GM18507 (cell line): Measurements from ENCODE around the gene PTPN7.
"Not testable (repeated sequence)": the region's sequence is repeated elsewhere in the genome, so short reads cannot be mapped to it uniquely, and the experiment has no call there.

ENCODE experiments used
- DNase-seq: peaks from one replicate; pipeline ENCODE4 v3.0.0; 2011; ENCODE audit warnings: low read depth; ENCODE audit not compliant: insufficient read length; ENCODE audit errors: extremely low spot score
- FAIRE-seq: peaks from 2 replicates; lab custom pipeline; 2011; peaks lifted over from hg19 to GRCh38; lab: Jason Lieb, UNC

The PTPN7 gene

DNA sequence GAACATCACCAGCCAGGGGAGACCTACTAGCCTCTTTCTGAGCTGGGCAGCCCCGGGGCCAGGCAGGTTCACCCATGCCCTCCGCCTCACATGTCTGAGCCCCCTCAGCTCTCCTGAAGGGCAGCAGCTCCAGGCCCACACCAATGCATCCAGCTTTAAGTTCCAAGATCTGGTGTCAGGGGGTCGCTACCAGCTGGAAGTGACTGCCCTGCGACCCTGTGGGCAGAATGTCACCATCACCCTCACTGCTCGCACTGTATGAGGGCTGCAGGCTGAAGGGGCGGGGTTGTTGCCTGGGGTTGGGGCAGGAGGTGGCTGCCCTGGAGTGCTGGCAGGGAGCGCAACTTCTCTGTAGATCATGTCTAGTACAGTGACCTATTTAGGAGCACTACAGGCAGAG is 8.5 kb upstream of the PTPN7 start:
- FAIRE-seq, result no peak
- no peak for DNase-seq

DNA sequence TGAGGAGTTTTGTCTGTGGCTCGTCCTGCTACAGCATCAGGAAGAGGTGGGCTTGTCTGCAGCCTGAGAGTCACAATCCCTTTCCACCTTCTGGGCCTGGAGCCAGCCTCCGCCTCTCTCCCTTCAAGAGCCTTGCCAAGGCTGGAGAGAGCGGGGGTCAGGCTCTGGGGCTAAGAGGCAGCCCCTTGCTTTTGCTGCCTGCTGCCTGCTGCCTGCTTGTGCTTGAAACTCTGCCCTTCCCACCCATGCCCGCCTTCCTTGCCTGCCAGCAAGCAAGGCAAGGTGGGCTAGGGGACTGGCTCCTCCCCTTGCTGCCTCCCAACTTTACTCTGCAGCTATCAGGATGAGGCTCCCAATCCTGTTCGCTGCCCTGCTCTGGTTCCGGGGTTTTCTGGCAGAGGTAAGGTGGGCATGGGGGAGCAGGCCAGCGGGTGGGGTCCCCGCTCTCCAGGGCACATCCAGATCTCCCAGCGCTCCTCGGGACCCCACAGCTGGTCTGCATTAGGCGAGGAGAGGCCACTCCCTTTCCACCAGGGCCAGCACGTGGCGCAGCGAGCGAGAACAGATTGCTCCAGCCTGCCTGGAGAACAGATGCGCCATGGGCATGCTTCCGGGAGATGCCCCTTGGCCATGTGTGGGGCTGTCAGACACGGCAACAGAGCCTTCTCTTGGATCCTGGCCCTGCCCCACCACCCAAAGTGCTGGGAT is 7.5 kb upstream of the PTPN7 start:
- FAIRE-seq (no peak), DNase-seq (no peak)

DNA sequence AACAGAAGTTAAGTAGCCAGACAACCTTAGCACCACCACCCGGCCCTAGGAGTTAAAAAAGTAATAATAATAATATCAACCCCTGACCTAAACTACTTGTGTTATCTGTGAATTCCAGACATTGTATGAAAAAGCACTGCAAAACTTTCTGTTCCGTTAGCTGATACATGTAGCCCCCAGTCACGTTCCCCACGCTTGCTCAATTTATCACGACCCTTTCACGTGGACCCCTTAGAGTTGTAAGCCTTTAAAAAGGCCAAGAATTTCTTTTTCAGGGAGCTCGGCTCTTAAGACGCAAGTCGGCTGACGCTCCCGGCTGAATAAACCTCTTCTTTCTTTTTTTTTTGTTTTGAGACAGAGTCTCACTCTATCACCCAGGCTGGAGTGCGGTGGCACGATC is 6.7 kb upstream of the PTPN7 start:
- DNase-seq, FAIRE-seq: not testable (repeated sequence)

DNA sequence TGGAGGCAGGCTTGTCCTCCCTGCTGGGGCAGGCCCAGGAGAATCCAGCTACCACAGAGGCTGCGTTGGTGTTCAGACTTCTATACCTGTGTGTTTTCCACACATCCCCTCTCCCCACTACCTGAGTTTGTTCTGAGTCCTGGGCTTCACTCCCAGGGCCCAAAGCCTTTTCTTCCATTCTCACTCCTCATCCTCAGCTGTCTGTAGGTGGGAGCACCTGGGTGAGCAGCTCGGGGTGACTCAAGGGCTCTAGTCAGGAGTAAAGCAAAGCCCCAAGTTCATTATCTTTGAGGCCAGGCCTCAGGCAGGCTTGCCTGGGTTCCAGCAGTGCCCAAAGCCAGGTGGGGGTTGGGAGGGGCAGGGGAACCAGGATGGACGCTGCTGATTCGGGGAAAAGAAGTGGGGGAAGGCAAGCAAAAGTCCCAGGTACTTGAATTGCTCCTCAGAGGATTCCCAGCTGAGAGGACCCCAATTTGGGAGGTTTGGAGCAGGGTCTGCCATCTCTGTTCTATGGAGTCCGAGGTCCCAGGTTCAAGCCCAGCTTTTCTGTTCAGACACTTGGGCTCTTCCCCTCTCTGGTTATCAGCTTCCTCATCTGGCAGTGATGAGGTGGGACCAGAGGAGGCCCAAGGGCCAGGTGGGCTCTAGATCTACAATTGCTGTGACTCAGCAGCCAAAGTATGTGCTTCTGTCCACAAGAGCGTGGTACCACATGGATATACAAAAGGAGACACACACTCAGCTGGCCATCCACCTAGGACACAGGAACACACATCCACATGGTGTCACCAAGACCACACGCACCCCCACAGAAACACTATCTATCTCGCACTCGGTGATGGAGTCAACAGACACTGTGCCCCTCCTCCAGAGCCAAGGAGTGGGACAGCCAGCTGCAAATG is 5.8 kb upstream of the PTPN7 start:
- FAIRE-seq, result no peak
- DNase-seq, result no peak

DNA sequence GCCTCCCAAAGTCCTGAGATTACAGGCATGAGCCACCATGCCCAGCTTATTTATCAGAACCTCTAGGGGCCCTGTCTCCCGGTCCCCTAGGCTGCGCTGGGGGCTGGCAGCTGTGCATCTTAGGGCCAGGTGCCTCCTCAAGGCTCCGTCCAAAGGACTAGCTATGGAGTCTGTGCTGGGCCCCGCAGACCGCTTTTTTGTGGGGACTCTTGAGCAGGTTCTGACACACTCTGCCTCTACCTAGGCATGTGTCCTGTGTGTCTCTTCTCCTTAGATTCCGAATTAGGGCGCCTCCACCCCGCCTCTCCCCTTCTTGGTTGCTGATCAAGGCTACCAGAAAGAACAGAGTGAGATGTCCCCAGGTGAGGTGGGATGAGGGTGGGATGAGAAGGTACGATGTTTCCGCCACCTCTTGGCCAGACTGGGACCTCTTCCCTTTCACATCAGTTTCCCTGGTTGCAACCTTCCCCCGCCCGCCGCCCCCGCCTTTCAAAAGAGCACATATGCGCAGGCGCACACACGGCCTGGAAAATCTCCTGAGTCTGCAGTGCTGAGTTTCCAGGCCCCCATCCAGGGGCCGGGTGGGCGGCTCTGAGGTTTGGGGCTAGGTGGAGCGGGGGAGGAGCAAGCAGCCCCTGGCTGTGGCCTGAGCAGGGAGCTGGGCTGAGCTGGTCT is 5.0 kb upstream of the PTPN7 start:
- DNase-seq (no peak), FAIRE-seq (no peak)

DNA sequence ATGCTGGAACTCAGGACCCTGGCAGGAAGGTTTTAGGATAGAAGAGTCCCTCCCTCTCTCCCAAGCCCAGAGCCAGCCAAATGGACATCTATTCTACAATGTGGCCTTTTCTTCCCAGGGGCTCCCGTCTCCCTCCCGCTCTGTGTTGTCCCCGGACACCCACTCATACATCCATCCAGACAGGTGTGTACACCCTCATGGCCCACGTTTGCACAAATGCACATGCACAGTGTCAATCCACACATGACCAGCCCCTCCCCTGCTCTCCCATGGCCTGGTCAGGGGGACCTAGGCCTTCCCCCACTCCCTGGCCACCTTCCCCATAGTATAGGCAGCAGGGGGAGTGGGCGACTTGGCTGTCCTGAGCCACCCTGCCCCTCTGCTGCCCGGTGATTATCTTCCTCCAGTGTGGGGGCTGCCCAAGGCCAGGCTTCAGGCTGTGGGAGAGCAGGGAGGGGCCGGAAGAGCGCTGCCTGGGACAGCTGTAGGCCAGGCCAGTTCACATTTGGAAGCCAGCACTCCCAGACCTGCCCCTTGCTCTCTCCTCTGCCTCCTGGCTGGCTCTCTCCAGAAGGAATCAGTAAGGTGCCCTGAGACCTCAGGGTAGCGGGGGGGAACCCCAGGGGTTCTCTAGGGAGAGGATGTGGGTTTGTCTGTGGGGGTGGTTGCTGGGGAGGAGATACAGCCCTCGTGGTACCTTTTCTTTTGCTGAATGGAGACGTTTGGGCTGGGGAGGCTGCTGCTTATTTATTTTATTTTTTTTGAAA is 4.1 kb upstream of the PTPN7 start:
- peak; percentile 89 for FAIRE-seq
- DNase-seq, result peak; percentile 69

DNA sequence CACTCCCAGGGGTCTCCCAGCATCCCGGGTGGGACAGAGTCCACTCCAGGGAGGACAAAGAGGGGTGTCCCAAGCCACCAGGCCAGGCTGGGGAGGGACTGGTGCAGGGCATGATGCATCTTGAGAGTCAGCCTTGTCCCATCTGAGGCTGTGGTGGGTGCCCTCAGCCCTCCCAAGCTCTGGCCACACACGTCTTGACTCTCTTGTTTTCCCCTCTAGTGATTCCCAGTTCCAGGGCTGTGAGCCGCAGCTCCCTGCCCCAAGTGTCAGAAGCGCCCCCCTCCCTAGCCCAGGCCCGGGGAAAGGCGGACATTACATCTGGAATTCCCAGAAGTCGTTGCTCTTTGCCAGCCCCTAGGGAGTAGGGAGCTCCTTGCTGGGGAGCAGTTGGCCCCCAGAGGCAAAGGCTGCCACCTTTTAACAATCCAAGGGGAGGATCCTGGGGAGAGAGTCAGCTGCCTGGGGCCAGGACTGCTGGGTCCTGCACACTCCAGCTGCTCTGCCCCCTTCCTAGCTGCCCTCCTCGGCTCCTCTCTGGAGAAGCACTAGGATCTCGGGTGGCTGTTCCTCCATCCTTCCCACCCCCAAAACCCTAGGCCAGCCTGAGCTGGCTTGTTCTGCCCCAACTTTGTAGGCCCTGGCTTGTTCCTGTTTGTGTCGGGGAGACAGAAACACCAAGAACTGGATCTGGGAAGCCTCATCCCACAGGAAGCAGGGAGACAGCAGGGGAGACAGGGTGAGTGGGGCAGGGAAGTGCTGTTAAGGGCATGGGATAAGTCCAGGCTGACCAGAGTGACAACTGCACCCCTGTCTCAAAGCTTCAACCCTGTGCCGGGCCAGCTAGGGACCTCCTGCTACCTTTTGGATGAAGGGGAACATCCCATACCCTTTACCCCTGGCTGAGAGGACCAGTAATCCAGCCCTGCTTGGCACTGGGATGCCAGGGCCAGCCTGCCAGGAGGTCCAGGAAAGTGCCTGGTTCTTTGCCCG is 3.2 kb upstream of the PTPN7 start:
- FAIRE-seq, result no peak
- no peak for DNase-seq

DNA sequence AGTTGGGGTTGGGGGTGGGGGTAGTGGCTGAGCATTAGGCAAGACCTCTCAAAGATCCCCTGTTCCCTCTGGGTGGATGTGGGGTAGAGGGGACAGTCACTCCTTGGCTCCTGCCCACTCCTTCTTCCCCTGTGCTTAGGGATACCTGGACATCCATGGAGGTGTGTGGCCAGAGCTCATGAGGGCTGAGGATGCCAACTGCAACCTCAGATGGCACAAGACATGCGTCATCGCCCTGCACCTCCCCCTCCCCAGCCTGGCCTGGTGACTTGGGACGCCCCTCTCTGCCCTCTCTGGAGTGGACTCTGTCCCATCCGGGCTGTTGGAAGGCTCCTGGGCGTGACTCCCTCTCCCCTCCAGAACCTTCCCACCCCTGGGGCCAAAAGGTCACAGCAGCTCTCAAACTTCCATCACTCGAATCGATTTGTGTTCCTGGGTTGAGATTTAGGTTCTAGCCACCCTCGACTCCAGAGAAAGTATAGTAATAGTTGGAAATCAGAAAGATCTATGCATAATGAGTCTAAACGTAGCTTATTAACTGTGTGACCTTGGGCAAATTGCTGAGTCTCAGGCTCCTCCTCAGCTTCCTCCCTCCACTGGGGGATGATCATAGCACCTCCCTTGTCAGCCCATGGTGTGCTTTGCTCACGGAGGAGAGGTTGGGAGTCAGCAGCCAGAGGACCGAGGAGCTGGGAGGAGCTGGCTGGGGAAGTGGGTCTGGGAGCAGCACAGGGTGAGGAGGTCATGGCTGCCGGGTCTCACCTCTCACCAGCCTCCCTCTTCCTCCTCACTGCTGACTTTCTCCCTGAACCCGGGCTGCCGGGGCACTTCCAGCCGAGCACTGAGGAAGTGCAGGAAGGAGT is 2.2 kb upstream of the PTPN7 start:
- FAIRE-seq (peak; percentile 55), DNase-seq (no peak)

DNA sequence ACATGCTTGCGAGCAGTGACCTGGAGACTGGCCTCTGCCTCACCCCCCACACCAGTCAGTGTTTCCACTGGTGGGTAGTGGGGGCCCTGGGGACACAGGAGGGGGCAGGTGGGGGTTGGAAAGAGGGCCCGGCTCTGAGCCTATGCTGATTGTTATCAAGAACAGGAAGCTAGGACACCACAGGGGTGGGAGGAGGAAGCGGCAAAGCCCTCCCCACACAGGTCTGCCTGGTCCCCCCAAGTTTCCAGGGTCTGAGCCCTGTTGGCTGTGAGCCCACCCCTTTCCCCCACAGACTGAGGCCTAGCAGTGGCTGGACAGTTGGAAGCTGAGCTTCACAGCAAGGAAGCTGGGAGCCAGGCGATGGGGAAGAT is 1.6 kb upstream of the PTPN7 start:
- no peak for DNase-seq
- peak; percentile 21 for FAIRE-seq

DNA sequence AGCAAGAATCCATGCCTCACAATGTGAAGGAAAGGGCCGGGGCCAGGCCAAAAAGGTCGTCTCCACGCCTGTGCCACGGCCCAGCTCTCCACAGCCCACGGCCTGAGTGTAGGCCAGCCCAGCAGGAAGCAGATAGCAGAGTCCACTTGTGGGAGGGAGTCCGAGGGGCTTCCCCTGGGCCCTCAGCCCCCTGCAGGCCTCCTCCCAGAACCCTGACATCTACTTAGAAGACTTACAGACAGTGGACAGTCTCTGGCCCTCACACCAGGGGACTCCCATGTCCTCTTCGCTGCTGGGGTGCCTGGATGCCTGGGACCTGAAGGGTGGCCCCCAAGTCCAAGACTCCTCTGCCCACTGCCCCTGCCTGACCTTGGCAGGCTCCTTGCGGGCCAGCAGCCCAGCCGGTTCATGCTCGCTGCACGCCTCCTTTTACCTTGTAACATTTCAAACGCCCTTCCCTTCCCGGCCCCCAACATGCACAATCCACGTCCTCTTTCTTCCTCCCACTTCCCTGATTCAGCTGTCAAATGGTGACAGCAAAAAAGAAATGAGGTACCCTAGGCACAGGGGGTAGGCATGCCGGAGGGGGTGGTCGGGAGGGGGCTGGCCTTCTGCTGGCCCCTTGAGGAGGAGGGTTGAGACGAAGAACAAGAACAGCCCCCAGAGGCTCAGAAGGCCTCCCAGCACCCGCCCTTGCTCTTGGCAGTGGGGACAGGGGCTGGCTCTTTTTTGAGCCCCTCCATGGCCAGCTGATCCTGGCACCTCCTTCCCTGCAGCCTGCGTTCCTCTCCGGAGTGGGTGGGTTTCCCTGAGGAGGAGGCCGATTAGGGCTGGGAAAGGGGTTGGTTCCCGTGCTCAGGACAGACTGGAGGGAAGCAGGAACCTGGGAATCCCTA is 997 bp upstream of the PTPN7 start:
- no peak for FAIRE-seq

DNA sequence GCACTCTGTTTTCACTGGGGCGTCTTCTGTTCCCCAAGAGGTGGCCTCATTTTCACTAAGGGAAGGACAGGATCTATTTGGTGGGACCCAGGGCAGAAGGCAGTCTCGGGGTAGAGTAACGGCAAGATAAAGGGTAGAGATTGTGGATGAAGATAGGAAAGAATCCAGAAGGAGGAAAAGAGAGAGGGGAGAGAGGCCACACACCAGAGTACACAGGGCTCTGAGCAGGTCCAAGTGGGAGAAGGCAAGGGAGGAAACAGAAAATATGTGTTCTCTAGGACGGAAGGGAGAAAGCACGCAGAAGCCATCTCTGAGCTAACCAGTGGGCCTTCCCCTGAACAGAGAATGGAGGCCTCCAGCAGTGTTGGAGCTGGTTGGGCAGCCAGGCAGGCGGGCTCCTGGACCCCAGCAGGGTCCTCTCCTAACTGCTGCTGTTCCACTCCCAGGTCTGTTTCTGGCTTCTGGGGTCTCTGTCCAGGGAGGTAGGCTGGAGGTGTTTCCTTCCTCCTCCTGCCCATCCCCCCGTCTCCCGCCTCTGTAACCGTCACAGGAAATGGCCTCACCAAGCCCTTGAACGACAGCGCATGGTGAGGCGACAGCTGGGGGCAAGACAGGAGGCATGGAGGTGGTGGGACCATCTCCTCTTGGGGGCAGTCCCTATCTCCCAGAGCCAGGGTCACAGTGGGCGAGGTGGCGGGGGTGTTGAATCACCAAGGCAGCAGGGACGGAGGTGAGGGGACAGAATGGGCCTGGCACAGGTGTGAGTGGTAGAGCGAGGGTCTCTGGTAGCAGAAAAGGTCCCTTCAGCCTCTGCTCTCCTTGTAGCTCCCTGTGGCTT is 649 bp downstream of the PTPN7 start:
- FAIRE-seq (peak; percentile 68), DNase-seq (no peak)

More for the DNA sequence above, 997 bp upstream of the PTPN7 start:
- DNase-seq, result no peak

DNA sequence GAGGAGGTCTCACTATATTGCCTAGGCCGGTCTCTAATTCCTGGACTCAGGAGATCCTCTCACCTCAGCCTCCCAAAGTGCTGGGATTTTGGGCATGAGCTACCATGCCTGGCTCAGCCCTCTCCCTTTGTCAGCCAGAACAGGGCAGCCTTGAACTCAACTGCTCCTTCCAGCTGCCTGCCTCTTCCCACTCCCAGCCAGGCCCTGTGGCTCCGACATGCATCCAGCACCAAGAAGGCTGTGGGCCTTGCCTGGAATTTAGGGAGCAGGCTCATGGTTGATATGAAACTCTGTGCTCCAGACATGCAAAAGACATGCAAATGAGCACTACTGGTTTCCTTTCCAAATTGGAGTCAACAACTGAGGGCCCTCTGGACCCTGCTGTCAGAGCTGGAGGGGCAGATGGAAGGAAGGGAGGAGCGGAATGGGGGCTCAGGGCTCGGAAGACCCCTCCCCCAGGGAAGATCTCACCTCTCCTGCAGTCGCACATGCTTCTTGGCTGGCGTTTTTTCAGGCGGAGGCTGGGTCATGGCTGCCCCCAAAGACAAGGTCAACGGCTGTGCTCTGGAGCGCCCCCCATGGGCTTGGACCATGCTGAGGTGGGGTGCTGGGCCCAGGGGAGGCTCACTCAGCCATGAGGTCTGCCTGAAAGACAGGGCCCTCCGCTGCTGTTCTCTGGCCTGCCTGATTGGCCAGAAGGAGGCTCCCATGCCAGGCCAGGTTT is 1.4 kb downstream of the PTPN7 start:
- DNase-seq, result no peak
- FAIRE-seq, result peak; percentile 46

DNA sequence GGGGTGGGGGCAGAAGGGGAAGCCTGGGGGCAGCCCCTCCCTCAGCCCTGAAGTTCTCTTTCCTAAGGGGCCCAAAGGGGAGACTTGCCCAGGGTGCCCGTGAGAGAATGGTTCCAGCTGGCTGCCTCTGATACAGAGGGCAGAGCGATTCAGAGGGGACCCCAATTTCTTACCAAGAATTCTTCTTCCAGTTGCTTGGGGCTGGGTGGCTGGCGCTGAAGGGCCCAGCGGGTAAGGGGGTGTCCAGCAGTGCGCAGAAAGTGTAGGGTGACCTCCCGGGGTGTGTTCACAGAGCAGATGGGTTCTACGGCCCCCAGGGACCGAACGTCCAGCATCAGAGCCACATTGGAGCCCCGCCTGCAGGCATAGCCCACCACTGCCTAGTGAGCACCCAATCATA is 2.5 kb downstream of the PTPN7 start:
- DNase-seq (no peak), FAIRE-seq (no peak)

DNA sequence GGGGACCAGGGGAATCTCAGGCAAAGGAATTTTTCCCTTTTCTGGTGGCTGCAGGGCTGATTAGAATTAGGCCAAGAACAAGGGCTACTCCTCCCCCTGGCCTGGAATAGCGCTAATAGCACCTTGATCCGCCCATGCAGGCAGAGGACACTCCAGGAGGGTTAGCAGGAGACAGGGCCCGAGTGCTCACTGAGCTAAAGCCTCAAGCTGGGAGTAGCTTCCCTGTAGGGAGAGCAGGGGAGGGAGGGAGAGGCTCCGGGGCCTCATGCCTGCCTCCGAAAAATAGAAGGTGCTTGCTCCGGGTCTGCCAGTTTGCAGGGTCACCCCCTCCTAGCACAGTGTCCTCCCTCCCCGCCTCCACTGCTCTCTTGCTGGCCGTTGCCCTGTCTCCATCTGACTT is 3.8 kb downstream of the PTPN7 start:
- FAIRE-seq (no peak), DNase-seq (no peak)

DNA sequence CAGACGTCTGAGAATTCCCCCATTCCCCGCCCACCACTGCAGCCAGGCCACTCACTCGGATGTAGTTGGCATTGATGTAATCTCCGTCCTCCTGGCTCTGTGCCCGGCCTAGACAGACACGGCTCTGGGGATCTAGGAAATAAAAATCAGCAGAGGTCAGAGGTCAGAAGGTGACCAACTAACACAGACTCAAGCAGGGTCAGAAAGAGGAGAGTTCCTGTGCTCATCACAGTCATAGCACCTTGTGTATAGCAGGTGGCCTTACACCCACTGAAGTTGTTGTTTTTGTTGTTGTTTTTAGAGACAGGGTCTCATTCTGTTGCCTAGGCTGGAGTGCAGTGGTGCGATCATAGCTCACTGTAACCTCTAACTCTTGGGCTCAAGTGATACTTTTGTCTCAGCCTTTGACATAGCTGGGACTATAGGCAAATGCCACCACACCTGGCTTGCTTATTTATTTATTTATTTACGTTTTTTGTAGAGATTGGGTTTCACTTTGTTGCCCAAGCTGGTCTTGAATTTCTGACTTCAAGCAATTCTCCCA is 4.9 kb downstream of the PTPN7 start:
- FAIRE-seq (no peak), DNase-seq (no peak)
